CD14-positive monocyte (primary cell): ENCODE measurements around the gene ASMTL. TPM values are rescaled to one million over a fixed set of nuclear protein-coding genes. Genes with fewer than 3 reads are reported as not detected.

ENCODE experiments used
- DNase-seq, 3 donors: peaks; one replicate each; pipeline ENCODE4 v3.0.0-alpha.2; 2011 to 2022
- H2AFZ ChIP-seq: 2 replicates; pipeline ENCODE4 v1.6.0; 2012; ENCODE audit warnings: mild to moderate bottlenecking, low read depth, low read length, inconsistent platforms; ENCODE audit not compliant: insufficient read depth, poor library complexity, severe bottlenecking
- H3K27ac ChIP-seq, 2 donors: 1 replicate in 1 of 2; 2 replicates in 1 of 2; pipeline ENCODE4 v1.5.1; 2012 to 2013; ENCODE audit warnings: low read length in 2 of 2, control low read depth in 1 of 2, inconsistent platforms in 1 of 2, low read depth in 1 of 2, mild to moderate bottlenecking in 1 of 2
- H3K27me3 ChIP-seq, 2 donors: one replicate each; pipeline versions ENCODE4 v1.6.0 to v1.6.1; 2011 to 2013; ENCODE audit warnings: low read length in 2 of 2; ENCODE audit not compliant: control insufficient read depth in 2 of 2, insufficient read depth in 2 of 2
- H3K36me3 ChIP-seq, 2 donors: replicated peaks in 1 of 2; 1 replicate in 1 of 2; 2 replicates in 1 of 2; pipeline versions ENCODE4 v1.5.1 to v1.6.1; 2012 to 2013; ENCODE audit warnings: low read length in 2 of 2, control low read depth in 1 of 2, inconsistent platforms in 1 of 2, mild to moderate bottlenecking in 1 of 2; ENCODE audit not compliant: insufficient read depth in 2 of 2, control insufficient read depth in 1 of 2
- H3K4me1 ChIP-seq, 2 donors: 1 replicate in 1 of 2; 2 replicates in 1 of 2; pipeline versions ENCODE4 v1.5.1 to v1.6.1; 2012 to 2013; ENCODE audit warnings: low read length in 2 of 2, control low read depth in 1 of 2, inconsistent platforms in 1 of 2, mild to moderate bottlenecking in 1 of 2, moderate library complexity in 1 of 2; ENCODE audit not compliant: insufficient read depth in 2 of 2, control insufficient read depth in 1 of 2
- H3K4me2 ChIP-seq: replicated peaks from 2 replicates; pipeline ENCODE3; 2012; ENCODE audit warnings: low read length, moderate library complexity, mild to moderate bottlenecking; ENCODE audit not compliant: poor library complexity, severe bottlenecking; ENCODE audit errors: extremely low read depth
- H3K4me3 ChIP-seq, 3 experiments: fragments of 200-600 bp in 1 of 3; sonication (generic) in 1 of 3; replicated peaks in 1 of 3; 1 replicate in 2 of 3; 2 replicates in 1 of 3; pipeline ENCODE4 v1.5.1; 2011 to 2013; ENCODE audit warnings: low read length in 3 of 3, mild to moderate bottlenecking in 3 of 3, control low read depth in 2 of 3, low read depth in 2 of 3, inconsistent platforms in 1 of 3, moderate library complexity in 1 of 3
- H3K79me2 ChIP-seq: 2 replicates; pipeline ENCODE4 v1.6.0; 2012; ENCODE audit warnings: mild to moderate bottlenecking, control low read depth, inconsistent platforms, low read length, moderate library complexity; ENCODE audit not compliant: insufficient read depth
- H3K9ac ChIP-seq: 2 replicates; pipeline ENCODE4 v1.6.0; 2017; ENCODE audit warnings: low read length, mild to moderate bottlenecking; ENCODE audit not compliant: insufficient read depth, poor library complexity, severe bottlenecking
- H3K9me3 ChIP-seq, 2 donors: replicated peaks in 1 of 2; 1 replicate in 1 of 2; 2 replicates in 1 of 2; pipeline versions ENCODE4 v1.5.1 to v1.6.1; 2012 to 2013; ENCODE audit warnings: low read length in 2 of 2, control low read depth in 1 of 2; ENCODE audit not compliant: control insufficient read depth in 1 of 2, insufficient read depth in 1 of 2
- H4K20me1 ChIP-seq: 2 replicates; pipeline ENCODE4 v1.6.0; 2012; ENCODE audit warnings: mild to moderate bottlenecking, low read length, control low read depth, moderate library complexity; ENCODE audit not compliant: insufficient read depth
- H3K27ac Mint-ChIP-seq, 7 donors: one replicate each; pipeline ENCODE4 v1.8.0; 2020; ENCODE audit warnings: mild to moderate bottlenecking in 7 of 7, mixed read lengths in 7 of 7, moderate library complexity in 6 of 7, inconsistent platforms in 2 of 7
- H3K27me3 Mint-ChIP-seq, 3 donors: one replicate each; pipeline ENCODE4 v1.8.0; 2021 to 2022; ENCODE audit warnings: low read depth in 3 of 3, mild to moderate bottlenecking in 3 of 3, mixed read lengths in 3 of 3, moderate library complexity in 3 of 3, inconsistent platforms in 1 of 3
- H3K36me3 Mint-ChIP-seq, 2 donors: one replicate each; pipeline ENCODE4 v1.8.0; 2020; ENCODE audit warnings: mixed read lengths in 2 of 2, inconsistent platforms in 1 of 2, mild to moderate bottlenecking in 1 of 2
- H3K4me1 Mint-ChIP-seq: one replicate; pipeline ENCODE4 v1.8.0; 2020; ENCODE audit warnings: mild to moderate bottlenecking, mixed read lengths
- H3K4me3 Mint-ChIP-seq, 2 donors: one replicate each; pipeline ENCODE4 v1.8.0; 2020; ENCODE audit warnings: mild to moderate bottlenecking in 2 of 2, mixed read lengths in 2 of 2, moderate library complexity in 1 of 2
- H3K9me3 Mint-ChIP-seq, 7 donors: one replicate each; pipeline ENCODE4 v1.8.0; 2020 to 2022; ENCODE audit warnings: mixed read lengths in 7 of 7, mild to moderate bottlenecking in 6 of 7, moderate library complexity in 6 of 7, inconsistent platforms in 2 of 7
- CTCF ChIP-seq: fragments of 200-600 bp; IDR thresholded peaks from one replicate; pipeline ENCODE4 v1.8.0; 2022; ENCODE audit warnings: antibody characterized with exemption, mild to moderate bottlenecking
- WGBS: methylation state at CpG from one replicate; pipeline ENCODE4 v1.1.5; 2013; ENCODE audit warnings: missing lambda C conversion rate; ENCODE audit not compliant: insufficient coverage; 5-methylcytosine and 5-hydroxymethylcytosine counted together
- intact Hi-C, 2 donors: fragments of 100-400 bp; cut with micrococcal nuclease; formaldehyde crosslinking; loops; one replicate each; pipeline versions ENCODE4 v1.15.0 to v1.15.1; 2023
- polyA plus RNA-seq, 3 donors: library from polyadenylated mRNA; depleted of rRNA in 1 of 3; unstranded in 2 of 3; stranded (reverse) in 1 of 3; fragments of 300-500 nt in 2 of 3; fragments of >200 nt in 1 of 3; fragmentation: Illumina TruSeq in 2 of 3; gene quantifications; 1 replicate in 2 of 3; 2 replicates in 1 of 3; pipeline ENCODE4 v1.2.3, GENCODE V29; 2012 to 2021

The ASMTL gene
- polyA plus RNA-seq, 3 donors = 19.0 to 31.5 (median 31.0) TPM

GRCh38 chrX:1477229-1477628, 24.5 kb upstream of the ASMTL start:
- Histone ChIP-seq H3K27ac (peak overlapping the region in 1 of 2 donors; percentile 14), H4K20me1 (peaks cover 42% of the 10 kb centered on the region), H3K36me3 (peaks cover 0 to 10% of the 10 kb centered on the region in 2 donors), H3K79me2 (peaks cover 82% of the 10 kb centered on the region), H3K9me3 (no peaks in the 10 kb centered on the region), H3K27me3 (no peaks in the 10 kb centered on the region), H3K4me2 (no peak overlapping the region), H2AFZ (no peak overlapping the region), H3K4me3 (no peak overlapping the region), H3K4me1 (peaks cover 31% of the 10 kb centered on the region in 2 donors), H3K9ac (no peak overlapping the region)
- intact Hi-C loops = no loop called here
- 100% methylated on average over 1 of the region's 3 CpGs for WGBS
- H3K9me3 Mint-ChIP-seq = peaks cover 0 to 25% (median 0%) of the 10 kb centered on the region in 7 donors
- no peak for TF ChIP-seq CTCF
- DNase-seq = no peak
- H3K36me3 Mint-ChIP-seq = peaks cover 53% of the 10 kb centered on the region in 2 donors
- H3K4me1 Mint-ChIP-seq = peaks cover 45% of the 10 kb centered on the region
- peaks cover 0 to 2% (median 1%) of the 10 kb centered on the region in 3 donors for H3K27me3 Mint-ChIP-seq
- no peak overlapping the region for H3K4me3 Mint-ChIP-seq
- peak overlapping the region in 3 of 7 donors; percentile 2 to 74 (median 25) for H3K27ac Mint-ChIP-seq

DNA sequence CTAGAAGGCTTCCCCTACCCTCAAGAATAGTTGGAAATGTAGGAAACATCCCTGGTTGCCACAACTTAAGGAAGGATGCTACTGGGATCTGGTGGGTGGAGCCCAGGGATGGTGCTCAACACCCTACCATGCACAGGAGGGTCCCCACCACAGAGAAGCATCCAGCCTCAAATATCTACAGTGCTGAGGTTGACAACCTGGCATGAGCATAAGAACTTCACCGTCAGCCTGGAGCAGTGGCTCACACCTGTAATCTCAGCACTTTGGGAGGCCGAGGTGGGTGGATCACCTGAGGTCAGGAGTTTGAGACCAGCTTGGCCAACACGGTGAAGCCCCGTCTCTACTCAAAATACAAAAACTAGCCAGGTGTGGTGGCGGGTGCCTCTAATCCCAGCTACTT, 24.0 kb upstream of the ASMTL start:
- Mint-ChIP-seq H3K36me3 (peaks cover 53 to 58% of the 10 kb centered on the region in 2 donors), H3K4me1 (peaks cover 45% of the 10 kb centered on the region), H3K27me3 (peaks cover 0 to 2% (median 1%) of the 10 kb centered on the region in 3 donors), H3K4me3 (no peak overlapping the region), H3K9me3 (peaks cover 0 to 27% (median 0%) of the 10 kb centered on the region in 7 donors), H3K27ac (peak overlapping the region in 2 of 7 donors; percentile 0 to 11)
- peaks cover 0 to 10% of the 10 kb centered on the region in 2 donors for H3K36me3 ChIP-seq
- DNase-seq = no peak
- WGBS = 96% methylated on average over 5 of the region's 5 CpGs
- no peaks in the 10 kb centered on the region for H3K9me3 ChIP-seq
- H3K79me2 ChIP-seq = peaks cover 88% of the 10 kb centered on the region
- intact Hi-C loops = no loop called here
- H2AFZ ChIP-seq = no peak overlapping the region
- H4K20me1 ChIP-seq = peaks cover 45% of the 10 kb centered on the region
- no peak overlapping the region for H3K9ac ChIP-seq
- H3K27me3 ChIP-seq = no peaks in the 10 kb centered on the region
- H3K4me2 ChIP-seq = no peak overlapping the region
- H3K27ac ChIP-seq = no peak overlapping the region
- TF ChIP-seq CTCF = no peak
- H3K4me1 ChIP-seq = peaks cover 31 to 32% of the 10 kb centered on the region in 2 donors
- H3K4me3 ChIP-seq = no peak overlapping the region
